ENCODE measurements around the gene TIFAB.

Gene TIFAB

DNA sequence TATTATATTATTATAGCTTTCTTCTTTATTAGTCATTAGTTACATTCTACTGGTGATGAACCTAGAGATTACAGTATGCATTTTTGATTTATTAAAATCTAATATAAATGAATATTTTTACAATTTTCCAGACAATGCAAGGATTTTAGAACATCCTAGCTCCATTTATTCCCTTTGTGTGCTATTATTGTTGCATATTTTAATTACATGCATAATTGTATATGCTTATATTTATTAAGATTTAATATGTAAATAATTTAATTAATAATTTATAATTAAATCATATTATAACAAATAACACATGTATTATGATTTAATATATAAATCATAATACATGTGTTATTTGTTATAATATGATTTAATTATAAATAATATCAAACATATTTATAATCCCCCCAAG, 29.7 kb downstream of the TIFAB start:
- DNase-seq = no peak

DNA sequence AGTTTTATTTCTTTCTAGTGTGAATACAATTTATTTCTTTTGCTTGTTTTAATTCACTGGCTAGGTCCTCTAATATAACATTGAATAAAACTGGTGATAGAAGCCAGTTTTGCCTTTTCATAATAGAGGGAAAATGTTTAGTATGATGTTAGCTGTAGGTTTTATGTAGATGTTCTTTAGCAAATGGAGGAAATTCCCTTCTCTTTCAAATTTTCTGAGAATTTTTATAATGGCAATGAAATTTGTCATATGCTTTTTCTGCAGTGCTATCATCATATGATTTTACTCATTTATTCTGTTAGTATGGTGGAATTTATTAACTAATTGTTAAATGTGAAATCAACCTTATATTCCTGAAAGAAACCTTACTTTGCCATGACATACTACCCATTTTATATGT, 35.1 kb downstream of the TIFAB start:
- DNase-seq = no peak

DNA sequence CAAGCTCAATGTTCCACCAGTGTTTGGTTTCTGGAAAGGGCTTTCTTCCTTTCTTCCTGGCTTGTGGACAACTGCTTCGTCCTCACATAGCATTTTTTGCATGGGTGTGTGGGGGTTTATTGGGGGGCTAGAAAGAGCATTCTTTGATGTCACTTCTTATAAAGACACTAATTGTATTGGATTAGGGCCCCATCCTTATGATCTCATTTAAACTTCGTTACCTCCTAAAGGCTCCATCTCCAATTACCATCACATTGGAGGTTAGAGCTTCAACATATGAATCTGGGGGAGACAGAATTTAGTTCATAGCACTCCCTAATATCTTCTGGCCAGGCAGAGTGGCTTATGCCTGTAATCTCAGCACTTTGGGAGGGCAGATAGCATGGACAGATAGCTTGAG, 47.1 kb downstream of the TIFAB start:
- no peak for DNase-seq

DNA sequence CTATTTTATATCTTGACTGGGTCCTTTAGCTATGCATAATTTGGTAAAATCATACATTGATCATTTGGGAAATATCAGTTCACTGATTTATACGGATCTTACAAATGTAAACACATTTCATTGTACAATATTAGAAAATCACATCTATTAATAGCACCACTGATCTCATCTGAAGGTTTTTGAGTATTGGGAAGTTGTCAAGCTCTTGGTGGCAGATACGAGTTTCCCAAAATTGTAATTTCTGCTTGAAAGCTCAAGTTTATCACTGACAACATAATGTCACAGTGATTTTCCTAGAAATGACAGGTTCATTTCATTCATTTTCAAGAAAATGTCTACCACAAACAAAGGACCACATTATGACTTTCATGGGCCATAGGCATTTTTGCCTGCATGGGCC, 50.1 kb downstream of the TIFAB start:
- no peak for DNase-seq

DNA sequence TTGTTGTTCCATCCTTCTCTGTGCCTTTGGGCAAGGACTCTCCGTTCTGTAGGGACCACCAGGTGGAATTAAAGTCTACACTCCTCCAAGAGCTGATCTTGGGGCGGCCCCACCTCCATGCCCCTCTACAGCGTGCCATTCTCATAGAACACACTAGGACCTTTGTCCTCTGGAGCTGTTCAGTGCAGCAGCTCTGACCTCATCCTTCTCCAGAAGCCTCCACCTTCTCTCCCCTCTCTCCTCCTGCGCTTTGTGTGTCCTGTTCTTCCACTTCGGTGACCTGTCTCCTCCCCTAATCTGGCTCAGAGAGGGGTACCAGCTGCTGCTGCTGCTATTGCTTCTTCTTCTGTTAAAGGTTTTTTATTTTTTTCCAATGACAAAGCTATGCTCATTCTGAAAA, 51.3 kb downstream of the TIFAB start:
- no peak for DNase-seq

DNA sequence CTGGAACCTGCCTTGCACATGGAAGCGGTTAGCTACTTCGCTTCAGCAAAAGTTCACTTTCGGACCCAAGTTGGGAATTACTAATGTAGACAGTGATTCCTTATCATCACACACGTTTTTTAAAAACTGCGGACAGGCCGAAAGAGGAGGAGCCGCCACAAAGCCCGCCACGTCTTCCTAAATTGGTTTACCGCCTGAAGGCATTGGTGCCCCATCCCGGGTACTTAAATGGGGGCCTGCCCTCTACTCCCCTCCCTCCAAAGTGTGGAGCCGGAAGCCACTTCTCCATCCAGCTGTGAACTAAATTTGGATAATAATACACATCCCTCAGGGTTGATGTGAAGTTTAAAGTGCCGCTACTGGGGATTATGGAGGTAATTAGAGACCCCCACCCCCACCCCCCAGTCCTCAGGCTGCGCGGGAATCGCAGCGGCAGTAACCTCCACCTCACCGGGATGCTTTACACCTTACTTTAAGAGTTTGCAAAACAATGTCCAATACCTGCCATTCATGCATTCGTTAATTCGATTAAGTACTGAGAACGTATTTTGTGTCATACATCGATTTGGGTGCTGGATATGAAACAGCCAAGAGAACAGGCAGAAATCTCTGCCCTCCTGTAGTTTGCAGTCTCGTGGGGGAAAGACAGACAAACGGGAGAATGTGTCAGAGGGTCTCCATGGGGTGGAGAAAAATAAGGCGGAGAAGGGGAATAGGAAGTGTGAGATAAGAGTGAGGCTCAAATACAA, 52.2 kb downstream of the TIFAB start:
- no peak for DNase-seq

DNA sequence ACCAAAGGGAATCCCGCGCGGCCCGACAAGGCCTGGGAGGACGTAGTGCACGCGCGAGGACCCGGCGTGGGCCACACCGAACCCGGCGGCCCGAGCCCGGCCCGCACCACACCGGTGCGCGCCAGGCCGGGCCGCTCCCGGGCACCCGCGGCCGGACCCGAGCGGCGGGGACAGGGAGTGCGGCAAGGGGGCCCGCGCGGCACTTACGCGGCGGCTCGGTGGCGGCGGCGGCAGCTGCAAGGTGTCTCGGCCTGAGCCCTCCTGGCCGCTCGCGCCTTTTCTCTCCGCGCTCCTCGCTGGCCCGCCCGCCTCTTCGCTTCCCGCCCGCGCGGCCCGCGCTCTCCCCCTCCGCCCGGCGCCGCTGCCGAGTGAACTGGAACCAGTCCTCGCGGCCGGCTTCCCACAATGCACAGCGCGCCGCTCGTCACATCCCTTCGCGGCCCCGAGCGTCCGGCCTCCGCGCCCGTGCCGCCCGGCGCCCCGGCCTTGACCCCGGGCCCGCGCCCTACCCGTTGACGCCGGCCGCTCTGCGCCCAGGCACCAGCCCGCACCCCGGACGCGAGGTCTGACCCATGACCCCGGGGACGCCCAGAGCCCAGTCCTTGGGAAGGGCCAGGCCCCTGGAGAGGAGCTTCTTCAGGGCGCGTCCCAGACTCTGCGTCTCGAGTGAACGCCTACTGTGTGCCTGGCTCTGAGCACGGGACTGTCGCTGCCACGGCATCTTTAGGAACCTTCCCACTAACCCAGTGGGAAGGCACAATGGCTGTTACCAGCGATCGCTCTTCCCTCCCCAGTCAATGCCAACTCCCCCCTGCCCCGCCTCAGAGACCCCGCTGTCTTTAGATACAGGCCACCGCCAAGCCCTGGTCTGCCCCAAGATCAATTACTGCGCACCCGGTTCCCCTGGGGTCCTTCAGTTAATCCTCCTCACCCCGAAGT, 53.0 kb downstream of the TIFAB start, which contains the start of gene MACROH2A1:
MACROH2A1 (minus strand) TSS at position 377 of the 939 bp plus-strand sequence. CDS start 10,138 bp downstream, outside the sequence.
- peak; percentile 73 for DNase-seq

DNA sequence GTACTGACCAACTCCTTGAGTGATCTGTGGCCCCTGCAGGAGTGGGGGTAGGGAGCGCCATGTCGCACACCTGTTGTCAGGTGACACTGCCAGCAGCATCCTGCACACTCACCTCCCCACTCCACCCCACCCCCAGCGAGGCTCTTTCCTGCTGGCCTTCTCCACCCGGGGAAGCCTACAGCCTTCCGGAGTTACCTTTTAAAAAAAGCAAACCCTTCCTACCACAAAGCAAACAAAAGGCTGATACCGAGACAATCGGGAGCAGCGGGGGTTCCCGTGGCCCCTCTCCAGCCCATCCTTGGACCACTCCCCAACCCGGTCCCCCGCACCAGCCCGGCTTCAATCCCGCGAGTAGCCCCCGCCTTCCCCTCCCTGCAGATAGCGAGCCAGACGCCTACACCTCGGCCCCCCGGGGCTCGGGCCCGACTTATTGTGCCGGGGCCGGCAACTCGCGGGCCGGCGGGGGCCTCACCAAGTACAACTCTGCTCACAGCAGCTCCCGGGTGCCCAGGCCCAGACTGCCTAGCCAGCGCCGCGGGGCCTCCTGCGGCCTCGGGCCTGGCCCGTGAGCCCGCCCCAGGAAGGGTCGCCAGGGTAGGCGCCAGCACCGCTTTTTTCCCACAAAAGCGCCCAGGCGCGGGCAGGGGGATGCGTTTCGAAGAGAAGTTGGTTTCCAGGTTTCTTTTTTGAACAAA, 53.8 kb downstream of the TIFAB start:
- DNase-seq = peak; percentile 16
